ENCODE results near the gene SHF.
A peak's percentile ranks its signal among the peaks of the same experiment; 100 is the strongest.

The SHF gene

DNA sequence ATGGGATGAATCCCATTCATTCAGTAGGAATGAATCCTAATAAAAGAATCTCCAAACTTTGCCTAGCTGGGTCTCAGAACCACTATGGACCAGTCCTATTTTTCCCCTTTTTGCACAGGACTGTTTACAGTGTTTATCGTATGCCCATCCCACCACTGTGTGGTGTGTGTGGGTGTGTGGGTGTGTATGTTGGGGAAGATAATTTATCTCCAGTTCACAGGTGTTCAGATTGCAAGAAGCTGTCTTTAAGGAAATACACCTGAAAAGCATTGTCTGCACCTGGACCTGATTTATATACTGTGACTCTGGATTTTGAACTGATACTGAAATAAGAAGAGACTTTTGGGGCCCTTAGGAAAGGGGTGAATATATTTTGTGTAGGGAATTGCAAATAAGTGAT, 24.7 kb upstream of the SHF start:
- TF ChIP-seq, protein P1, sequence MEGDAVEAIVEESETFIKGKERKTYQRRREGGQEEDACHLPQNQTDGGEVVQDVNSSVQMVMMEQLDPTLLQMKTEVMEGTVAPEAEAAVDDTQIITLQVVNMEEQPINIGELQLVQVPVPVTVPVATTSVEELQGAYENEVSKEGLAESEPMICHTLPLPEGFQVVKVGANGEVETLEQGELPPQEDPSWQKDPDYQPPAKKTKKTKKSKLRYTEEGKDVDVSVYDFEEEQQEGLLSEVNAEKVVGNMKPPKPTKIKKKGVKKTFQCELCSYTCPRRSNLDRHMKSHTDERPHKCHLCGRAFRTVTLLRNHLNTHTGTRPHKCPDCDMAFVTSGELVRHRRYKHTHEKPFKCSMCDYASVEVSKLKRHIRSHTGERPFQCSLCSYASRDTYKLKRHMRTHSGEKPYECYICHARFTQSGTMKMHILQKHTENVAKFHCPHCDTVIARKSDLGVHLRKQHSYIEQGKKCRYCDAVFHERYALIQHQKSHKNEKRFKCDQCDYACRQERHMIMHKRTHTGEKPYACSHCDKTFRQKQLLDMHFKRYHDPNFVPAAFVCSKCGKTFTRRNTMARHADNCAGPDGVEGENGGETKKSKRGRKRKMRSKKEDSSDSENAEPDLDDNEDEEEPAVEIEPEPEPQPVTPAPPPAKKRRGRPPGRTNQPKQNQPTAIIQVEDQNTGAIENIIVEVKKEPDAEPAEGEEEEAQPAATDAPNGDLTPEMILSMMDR (IDR thresholded peaks at IDR 0.05; ENCODE audit: low read depth, low read length) = no peak
- no peak for TF ChIP-seq EZH2phosphoT487 (IDR thresholded peaks at IDR 0.05; ENCODE audit: low read depth)
- Histone ChIP-seq H3K36me3 (replicated peaks; ENCODE audit: low read depth, low read length) (no peaks in the 10 kb centered on the region), H3K4me1 (ENCODE audit: low read length) (no peaks in the 10 kb centered on the region), H3K27me3 (ENCODE audit: low read depth, low read length) (no peaks in the 10 kb centered on the region; the same call in 1 of the 2 replicates), H3K9ac (ENCODE audit: low read length) (no peak overlapping the region), H4K20me1 (ENCODE audit: insufficient read depth, low read length) (no peaks in the 10 kb centered on the region), H3K4me2 (ENCODE audit: low read length) (no peak overlapping the region), H3K4me3 (ENCODE audit: low read length) (no peak overlapping the region), H3K27ac (ENCODE audit: low read length) (no peak overlapping the region), H3K79me2 (ENCODE audit: low read length) (no peaks in the 10 kb centered on the region), H2AFZ (ENCODE audit: low read depth, low read length) (no peak overlapping the region), H3K9me3 (ENCODE audit: insufficient read depth, low read length) (no peaks in the 10 kb centered on the region)

DNA sequence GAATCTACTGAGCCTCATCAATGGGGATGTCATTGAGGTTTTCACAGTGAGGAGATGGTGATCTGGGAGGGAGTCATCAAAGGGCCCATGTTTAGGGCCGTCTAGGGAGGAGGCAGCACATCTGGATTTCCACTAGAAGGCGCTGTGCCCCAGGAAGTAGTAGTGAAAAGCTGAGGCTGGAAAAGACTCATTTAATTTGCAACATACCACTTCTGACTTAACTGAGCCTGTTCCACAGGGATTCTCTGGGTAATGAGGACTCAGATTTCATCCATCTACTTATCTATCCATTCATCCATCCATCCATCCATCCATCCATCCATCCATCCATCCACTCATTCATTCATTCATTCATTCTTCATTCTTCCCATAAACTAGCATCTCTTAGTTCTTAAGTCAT, 17.4 kb upstream of the SHF start:
- Histone ChIP-seq H3K9me3 (ENCODE audit: insufficient read depth, low read length) (no peaks in the 10 kb centered on the region), H3K9ac (ENCODE audit: low read length) (no peak overlapping the region), H3K27ac (ENCODE audit: low read length) (no peak overlapping the region), H3K4me1 (ENCODE audit: low read length) (peaks cover 25% of the 10 kb centered on the region), H2AFZ (ENCODE audit: low read depth, low read length) (peak overlapping the region; percentile 90), H3K79me2 (ENCODE audit: low read length) (no peaks in the 10 kb centered on the region), H3K36me3 (replicated peaks; ENCODE audit: low read depth, low read length) (no peaks in the 10 kb centered on the region), H4K20me1 (ENCODE audit: insufficient read depth, low read length) (no peaks in the 10 kb centered on the region), H3K4me2 (ENCODE audit: low read length) (peak overlapping the region; percentile 38), H3K4me3 (ENCODE audit: low read length) (no peak overlapping the region), H3K27me3 (ENCODE audit: low read depth, low read length) (no peaks in the 10 kb centered on the region)
- TF ChIP-seq EZH2phosphoT487 (IDR thresholded peaks at IDR 0.05; ENCODE audit: low read depth) = no peak
- TF ChIP-seq, protein P1 (IDR thresholded peaks at IDR 0.05; ENCODE audit: low read depth, low read length) = peak; percentile 91

- no peak overlapping the region for H3K9ac ChIP-seq (ENCODE audit: low read length)
- H3K36me3 ChIP-seq (replicated peaks; ENCODE audit: low read depth, low read length) = no peaks in the 10 kb centered on the region
- no peak for TF ChIP-seq EZH2phosphoT487 (IDR thresholded peaks at IDR 0.05; ENCODE audit: low read depth)
- TF ChIP-seq, protein P1 (IDR thresholded peaks at IDR 0.05; ENCODE audit: low read depth, low read length) = no peak
- H3K79me2 ChIP-seq (ENCODE audit: low read length) = no peaks in the 10 kb centered on the region
- no peaks in the 10 kb centered on the region for H3K9me3 ChIP-seq (ENCODE audit: insufficient read depth, low read length)
- peaks cover 25% of the 10 kb centered on the region for H3K4me1 ChIP-seq (ENCODE audit: low read length)
- H3K4me3 ChIP-seq (ENCODE audit: low read length) = no peak overlapping the region
- no peak overlapping the region for H2AFZ ChIP-seq (ENCODE audit: low read depth, low read length)
- H4K20me1 ChIP-seq (ENCODE audit: insufficient read depth, low read length) = no peaks in the 10 kb centered on the region
- no peaks in the 10 kb centered on the region for H3K27me3 ChIP-seq (ENCODE audit: low read depth, low read length)
- H3K27ac ChIP-seq (ENCODE audit: low read length) = no peak overlapping the region
- H3K4me2 ChIP-seq (ENCODE audit: low read length) = peak overlapping the region; percentile 35
These were observed 15.4 kb upstream of the SHF start for GRCh38 chr15:45203182-45203581.

- TF ChIP-seq, protein P1 (IDR thresholded peaks at IDR 0.05; ENCODE audit: low read depth, low read length) = no peak
- TF ChIP-seq EZH2phosphoT487 (IDR thresholded peaks at IDR 0.05; ENCODE audit: low read depth) = no peak
- Histone ChIP-seq H3K79me2 (ENCODE audit: low read length) (no peaks in the 10 kb centered on the region), H3K9ac (ENCODE audit: low read length) (peak overlapping the region; percentile 97; the same call in 1 of the 2 replicates), H4K20me1 (ENCODE audit: insufficient read depth, low read length) (no peaks in the 10 kb centered on the region), H3K4me1 (ENCODE audit: low read length) (peaks cover 31% of the 10 kb centered on the region), H3K9me3 (ENCODE audit: insufficient read depth, low read length) (no peaks in the 10 kb centered on the region), H3K27me3 (ENCODE audit: low read depth, low read length) (no peaks in the 10 kb centered on the region), H2AFZ (ENCODE audit: low read depth, low read length) (0 out of 2 replicates have a peak overlapping the region, but pooled peaks have one; percentile 18), H3K27ac (ENCODE audit: low read length) (no peak overlapping the region), H3K36me3 (replicated peaks; ENCODE audit: low read depth, low read length) (no peaks in the 10 kb centered on the region), H3K4me2 (ENCODE audit: low read length) (peak overlapping the region; percentile 96), H3K4me3 (ENCODE audit: low read length) (peak overlapping the region; percentile 99)
These were observed 14.1 kb upstream of the SHF start for GRCh38 chr15:45201869-45202268.
